ENCODE measurements around the gene PHYH. TPM values are rescaled to one million over a fixed set of nuclear protein-coding genes. Genes with fewer than 3 reads are reported as not detected.

PHYH gene
- total and polyA plus RNA-seq, 2 donors from 2014 or later, result 45.8 to 166 TPM

DNA sequence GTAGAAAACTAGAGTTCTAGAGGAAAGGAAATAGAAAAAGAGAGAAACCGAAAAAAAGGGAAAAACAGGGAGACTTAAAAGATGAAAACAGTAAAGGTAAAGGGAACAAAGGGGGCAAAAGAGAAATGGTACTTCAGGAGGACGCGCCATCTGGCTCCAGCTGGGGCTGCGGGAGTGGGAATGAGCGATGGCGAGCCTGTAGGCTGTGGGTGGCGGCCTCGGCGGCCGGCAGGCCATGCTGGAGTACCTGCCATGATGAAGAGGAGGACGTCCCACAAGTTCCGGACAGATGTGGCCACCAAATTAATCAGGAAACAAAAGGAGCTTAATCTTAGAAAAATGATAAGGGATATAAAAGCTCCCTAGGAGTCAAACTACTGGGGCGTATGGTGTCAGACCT is 21.7 kb upstream of the PHYH start:
- Histone ChIP-seq H3K4me1 (ENCODE audit: control insufficient read depth in 2 of 3, insufficient read depth in 2 of 3, low read depth in 1 of 3, low read length in 3 of 3) (no peaks in the 10 kb centered on the region), H3K4me3 (ENCODE audit: low read length in 3 of 3) (no peak overlapping the region), H3K36me3 (ENCODE audit: control insufficient read depth in 2 of 3, insufficient read depth in 3 of 3, low read length in 3 of 3) (peaks cover 2 to 30% (median 10%) of the 10 kb centered on the region in 3 donors), H3K9me3 (ENCODE audit: control insufficient read depth in 2 of 3, insufficient read depth in 1 of 3, low read length in 3 of 3) (no peaks in the 10 kb centered on the region), H3K27me3 (ENCODE audit: control insufficient read depth, insufficient read depth, low read length) (no peaks in the 10 kb centered on the region), H3K9ac (ENCODE audit: low read length in 3 of 3) (no peak overlapping the region), H3K27ac (ENCODE audit: low read depth in 2 of 2, low read length in 2 of 2) (no peak overlapping the region)
- no peak for FAIRE-seq
- intact Hi-C loops (cut with DNase I), result no loop called here
- no peak for TF ChIP-seq CTCF (IDR thresholded peaks at IDR 0.05; ENCODE audit: borderline replicate concordance, extremely low read depth, insufficient read depth)
- no peak for DNase-seq

- intact Hi-C loops (cut with DNase I), result no loop called here
- no peak overlapping the region for H3K27ac ChIP-seq (ENCODE audit: low read depth in 2 of 2, low read length in 2 of 2)
- FAIRE-seq, result no peak
- no peaks in the 10 kb centered on the region for H3K27me3 ChIP-seq (ENCODE audit: control insufficient read depth, insufficient read depth, low read length)
- DNase-seq, result no peak
- no peaks in the 10 kb centered on the region for H3K4me1 ChIP-seq (ENCODE audit: control insufficient read depth in 2 of 3, insufficient read depth in 2 of 3, low read depth in 1 of 3, low read length in 3 of 3)
- peaks cover 0 to 21% (median 5%) of the 10 kb centered on the region in 3 donors for H3K36me3 ChIP-seq (ENCODE audit: control insufficient read depth in 2 of 3, insufficient read depth in 3 of 3, low read length in 3 of 3)
- H3K9me3 ChIP-seq (ENCODE audit: control insufficient read depth in 2 of 3, insufficient read depth in 1 of 3, low read length in 3 of 3), result no peaks in the 10 kb centered on the region
- H3K9ac ChIP-seq (ENCODE audit: low read length in 3 of 3), result no peak overlapping the region
- no peak overlapping the region for H3K4me3 ChIP-seq (ENCODE audit: low read length in 3 of 3)
- no peak for TF ChIP-seq CTCF (IDR thresholded peaks at IDR 0.05; ENCODE audit: borderline replicate concordance, extremely low read depth, insufficient read depth)
These were observed 19.3 kb upstream of the PHYH start for GRCh38 chr10:13319166-13319565.

DNA sequence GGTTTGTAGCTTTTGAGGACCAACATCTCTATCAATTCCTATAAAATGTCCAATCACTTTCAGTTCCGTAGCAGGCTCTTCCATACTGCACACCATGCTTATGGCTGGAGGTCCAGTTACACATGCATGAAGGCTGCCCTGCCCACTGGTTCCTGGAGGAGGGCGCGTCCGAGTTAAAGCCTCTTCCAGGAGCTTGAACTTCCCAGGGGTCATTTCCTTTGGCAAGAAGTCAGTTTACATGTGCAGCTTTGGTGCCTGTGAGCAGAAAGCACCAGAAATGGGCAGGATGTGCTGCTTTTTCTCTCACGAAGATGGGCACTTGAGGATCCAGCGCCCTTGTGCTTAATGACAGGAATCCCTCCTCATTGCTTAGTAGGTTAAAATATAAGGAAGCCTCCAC is 17.6 kb upstream of the PHYH start:
- Histone ChIP-seq H3K9ac (ENCODE audit: low read length in 3 of 3) (no peak overlapping the region), H3K9me3 (ENCODE audit: control insufficient read depth in 2 of 3, insufficient read depth in 1 of 3, low read length in 3 of 3) (no peaks in the 10 kb centered on the region), H3K27me3 (ENCODE audit: control insufficient read depth, insufficient read depth, low read length) (no peaks in the 10 kb centered on the region), H3K4me3 (ENCODE audit: low read length in 3 of 3) (no peak overlapping the region), H3K27ac (ENCODE audit: low read depth in 2 of 2, low read length in 2 of 2) (no peak overlapping the region), H3K4me1 (ENCODE audit: control insufficient read depth in 2 of 3, insufficient read depth in 2 of 3, low read depth in 1 of 3, low read length in 3 of 3) (no peaks in the 10 kb centered on the region), H3K36me3 (ENCODE audit: control insufficient read depth in 2 of 3, insufficient read depth in 3 of 3, low read length in 3 of 3) (peaks cover 0 to 13% (median under 1%) of the 10 kb centered on the region in 3 donors)
- intact Hi-C loops (cut with DNase I), result no loop called here
- TF ChIP-seq CTCF (IDR thresholded peaks at IDR 0.05; ENCODE audit: borderline replicate concordance, extremely low read depth, insufficient read depth), result no peak
- FAIRE-seq (no peak), DNase-seq (peak in 1 of 5 donors; percentile 40)
